GM21526 (cell line): ENCODE data around the gene XKR7.

ENCODE experiments used
- ATAC-seq: cut with Tn5 transposase; IDR thresholded peaks from one replicate; pipeline ENCODE4 v1.9.1; 2021; ENCODE audit warnings: moderate library complexity; ENCODE audit not compliant: unreplicated experiment, low FRiP score

Gene XKR7

GRCh38 chr20:32035426-32035779, 67.5 kb downstream of the XKR7 start:
- ATAC-seq = no peak

- ATAC-seq = no peak
Measured at GRCh38 chr20:32036252-32036651, 68.3 kb downstream of the XKR7 start.

- ATAC-seq = no peak
Measured at GRCh38 chr20:32036716-32037485, 69.0 kb downstream of the XKR7 start.

- no peak for ATAC-seq
Measured at GRCh38 chr20:32037929-32038328, 70.0 kb downstream of the XKR7 start.

- no peak for ATAC-seq
Measured at GRCh38 chr20:32040142-32040953, 72.4 kb downstream of the XKR7 start.

- no peak for ATAC-seq
Measured at GRCh38 chr20:32045999-32046398, 78.0 kb downstream of the XKR7 start.

- no peak for ATAC-seq
Measured at GRCh38 chr20:32050324-32050841, 82.4 kb downstream of the XKR7 start.

GRCh38 chr20:32050851-32051556, 83.1 kb downstream of the XKR7 start:
- no peak for ATAC-seq

GRCh38 chr20:32051720-32052089, 83.8 kb downstream of the XKR7 start:
- ATAC-seq = no peak

- no peak for ATAC-seq
Measured at GRCh38 chr20:32052090-32052777, 84.3 kb downstream of the XKR7 start, which contains the start of gene HCK. Gene HCK, plus strand, starts transcription at chr20:32052242.

- no peak for ATAC-seq
Measured at GRCh38 chr20:32052778-32053362, 84.9 kb downstream of the XKR7 start.
